ENCODE data around the gene WDR44.

GRCh38 chrX:118455013-118455412 is 109.1 kb downstream of the WDR44 start:
- TF ChIP-seq CTCF (IDR thresholded peaks at IDR 0.05; ENCODE audit: poor library complexity) (no peak), EZH2phosphoT487 (IDR thresholded peaks at IDR 0.05; ENCODE audit: low read depth, severe bottlenecking, unreplicated experiment) (no peak)
